WTC11 (cell line): ENCODE data around the gene TUBB8. TPM values are rescaled to one million over a fixed set of nuclear protein-coding genes. Genes with fewer than 3 reads are reported as not detected.
"Not testable (repeated sequence)": the region's sequence is repeated elsewhere in the genome, so short reads cannot be mapped to it uniquely, and the experiment has no call there.

ENCODE experiments used
- ATAC-seq: fragments of 200-7000 bp; cut with Tn5 transposase; 2 replicates; pipeline ENCODE4 v1.10.0; 2021; ENCODE audit warnings: mild to moderate bottlenecking, moderate library complexity
- CTCF ChIA-PET: fragments of 300-600 bp; sonication (Branson Sonifier 250); formaldehyde crosslinking; loops from one replicate; lab custom pipeline; 2021; ENCODE audit warnings: antibody characterized with exemption; lab: Charles Lee
- POLR2A ChIA-PET: fragments of 350-600 bp; sonication (Branson Sonifier 250); formaldehyde crosslinking; loops from one replicate; lab custom pipeline; 2021; ENCODE audit warnings: antibody characterized with exemption; lab: Charles Lee
- DNase-seq: peaks from one replicate; pipeline ENCODE4 v3.0.0; 2021; ENCODE audit warnings: low spot score
- H3K27ac Mint-ChIP-seq: 2 replicates; pipeline ENCODE4 v1.8.0; 2021; ENCODE audit warnings: mixed read lengths
- H3K27me3 Mint-ChIP-seq: 2 replicates; pipeline ENCODE4 v1.8.0; 2021; ENCODE audit warnings: low read depth, mild to moderate bottlenecking, moderate library complexity, mixed read lengths
- H3K36me3 Mint-ChIP-seq: 2 replicates; pipeline ENCODE4 v1.8.0; 2021; ENCODE audit warnings: mixed read lengths
- H3K4me1 Mint-ChIP-seq: 2 replicates; pipeline ENCODE4 v1.8.0; 2022; ENCODE audit warnings: mixed read lengths
- H3K4me3 Mint-ChIP-seq: 2 replicates; pipeline ENCODE4 v1.8.0; 2021; ENCODE audit warnings: mild to moderate bottlenecking, moderate library complexity, mixed read lengths
- H3K9me3 Mint-ChIP-seq: 2 replicates; pipeline ENCODE4 v1.8.0; 2021; ENCODE audit warnings: mixed read lengths
- ARID4B ChIP-seq: sonication (generic); formaldehyde crosslinking; IDR thresholded peaks from 2 replicates; pipeline ENCODE4 v1.8.0; 2023; ENCODE audit warnings: missing genetic modification reagents, mild to moderate bottlenecking, borderline replicate concordance
- CTCF ChIP-seq: fragments of 200-600 bp; IDR thresholded peaks from 2 replicates; pipeline ENCODE4 v1.8.0; 2022; ENCODE audit warnings: antibody characterized with exemption
- GTF2I ChIP-seq: fragments of 250-450 bp; sonication (Bioruptor Pico); conservative IDR thresholded peaks from 2 replicates; pipeline ENCODE4 v1.4.0; 2021; ENCODE audit warnings: mild to moderate bottlenecking
- HMGXB4 ChIP-seq: sonication (generic); formaldehyde crosslinking; IDR thresholded peaks from 2 replicates; pipeline ENCODE4 v1.8.1; 2023; ENCODE audit warnings: mild to moderate bottlenecking, moderate library complexity, missing genetic modification reagents
- MAX ChIP-seq: sonication (generic); formaldehyde crosslinking; IDR thresholded peaks from 2 replicates; pipeline ENCODE4 v1.8.0; 2022; ENCODE audit warnings: mild to moderate bottlenecking, missing genetic modification reagents
- TEAD1 ChIP-seq: sonication (generic); formaldehyde crosslinking; IDR thresholded peaks from 2 replicates; pipeline ENCODE4 v1.8.0; 2022; ENCODE audit warnings: mild to moderate bottlenecking, missing genetic modification reagents
- TP53 ChIP-seq: sonication (generic); formaldehyde crosslinking; IDR thresholded peaks from 2 replicates; pipeline ENCODE4 v1.8.1; 2023; ENCODE audit warnings: mild to moderate bottlenecking, missing genetic modification reagents
- ZNF423 ChIP-seq: fragments of 250-450 bp; sonication (Bioruptor Pico); IDR thresholded peaks from 2 replicates; pipeline ENCODE4 v2.1.2; 2022; ENCODE audit warnings: mild to moderate bottlenecking, moderate library complexity
- total RNA-seq: library from RNA; stranded (reverse); gene quantifications from 3 replicates; pipeline ENCODE4 v1.2.3, GENCODE V29; 2021

TUBB8 gene
- total RNA-seq, 1 experiment from 2014 or later, result 2.3 TPM

GRCh38 chr10:78556-78955 is 29.5 kb upstream of the TUBB8 start (continued):
- no peak for TF ChIP-seq GTF2I (CRISPR knock-in tag)

- H3K9me3 Mint-ChIP-seq, H3K27ac Mint-ChIP-seq, POLR2A ChIA-PET, DNase-seq, H3K36me3 Mint-ChIP-seq, ATAC-seq, H3K4me1 Mint-ChIP-seq: not testable (repeated sequence)
- CTCF ChIA-PET, result interaction anchor here (0.7 to 1.0 kb wide), 3 partner anchors 56 to 80 kb away, joined by 3 to 5 read pairs (median 4); no protein-coding TSS in a partner anchor
- H3K27me3 Mint-ChIP-seq, result peaks cover 53% of the 10 kb centered on the region
- H3K4me3 Mint-ChIP-seq, result peak overlapping the region; percentile 87
These were observed 25.1 kb upstream of the TUBB8 start for GRCh38 chr10:74266-74621.

- H3K36me3 Mint-ChIP-seq, H3K4me1 Mint-ChIP-seq, H3K27ac Mint-ChIP-seq: not testable (repeated sequence)
- DNase-seq (peak; percentile 62), ATAC-seq (peak; percentile 72)
- H3K4me3 Mint-ChIP-seq, result peak overlapping the region; percentile 87
- TF ChIP-seq CTCF, result peak; percentile 71
- peak; percentile 58; the same call in 1 of the 2 replicates for TF ChIP-seq TEAD1 (CRISPR knock-in tag)
- 0 out of 2 replicates have a peak, but pooled peaks have one; percentile 39 for TF ChIP-seq ARID4B
- peak; percentile 98 for TF ChIP-seq HMGXB4 (CRISPR knock-in tag)
- TF ChIP-seq TP53 (CRISPR knock-in tag), result 0 out of 2 replicates have a peak, but pooled peaks have one; percentile 45
- peak; percentile 93 for TF ChIP-seq ZNF423 (CRISPR knock-in tag)
- 0 out of 2 replicates have a peak, but pooled peaks have one; percentile 54 for TF ChIP-seq MAX (CRISPR knock-in tag)
- TF ChIP-seq, all 79 proteins: peak for 7; not testable (repeated sequence) for 72
- H3K9me3 Mint-ChIP-seq, POLR2A ChIA-PET: not testable (repeated sequence)
- peaks cover 51% of the 10 kb centered on the region for H3K27me3 Mint-ChIP-seq
- CTCF ChIA-PET, result interaction anchor here (0.7 to 1.0 kb wide), 3 partner anchors 56 to 80 kb away, joined by 3 to 5 read pairs (median 4); no protein-coding TSS in a partner anchor
These were observed 24.6 kb upstream of the TUBB8 start for GRCh38 chr10:73543-74265.

- H3K9me3 Mint-ChIP-seq, H3K4me1 Mint-ChIP-seq, H3K36me3 Mint-ChIP-seq, CTCF ChIA-PET, DNase-seq, ATAC-seq, H3K4me3 Mint-ChIP-seq, H3K27ac Mint-ChIP-seq, POLR2A ChIA-PET: not testable (repeated sequence)
- H3K27me3 Mint-ChIP-seq, result peaks cover 16% of the 10 kb centered on the region
These were observed 19.1 kb upstream of the TUBB8 start for GRCh38 chr10:68156-68555.

- H3K27me3 Mint-ChIP-seq, H3K9me3 Mint-ChIP-seq, H3K27ac Mint-ChIP-seq, H3K4me3 Mint-ChIP-seq, CTCF ChIA-PET, H3K4me1 Mint-ChIP-seq, DNase-seq, POLR2A ChIA-PET, H3K36me3 Mint-ChIP-seq, ATAC-seq: not testable (repeated sequence)
These were observed 830 bp upstream of the TUBB8 start for GRCh38 chr10:49926-50325.

GRCh38 chr10:47864-48263 is 1.2 kb downstream of the TUBB8 start:
- ATAC-seq, H3K27me3 Mint-ChIP-seq, POLR2A ChIA-PET: not testable (repeated sequence)

GRCh38 chr10:13315-13635 is 35.8 kb downstream of the TUBB8 start:
- POLR2A ChIA-PET, result not testable (repeated sequence)

More at GRCh38 chr10:47864-48263, 1.2 kb downstream of the TUBB8 start:
- H3K27ac Mint-ChIP-seq, H3K36me3 Mint-ChIP-seq, DNase-seq, CTCF ChIA-PET, H3K4me1 Mint-ChIP-seq, H3K4me3 Mint-ChIP-seq, H3K9me3 Mint-ChIP-seq: not testable (repeated sequence)

More at GRCh38 chr10:13315-13635, 35.8 kb downstream of the TUBB8 start:
- H3K9me3 Mint-ChIP-seq, CTCF ChIA-PET, H3K36me3 Mint-ChIP-seq, DNase-seq, H3K4me3 Mint-ChIP-seq, H3K27ac Mint-ChIP-seq, H3K4me1 Mint-ChIP-seq, ATAC-seq, H3K27me3 Mint-ChIP-seq: not testable (repeated sequence)
